ENCODE results near the gene HIF1A.

The HIF1A gene

DNA sequence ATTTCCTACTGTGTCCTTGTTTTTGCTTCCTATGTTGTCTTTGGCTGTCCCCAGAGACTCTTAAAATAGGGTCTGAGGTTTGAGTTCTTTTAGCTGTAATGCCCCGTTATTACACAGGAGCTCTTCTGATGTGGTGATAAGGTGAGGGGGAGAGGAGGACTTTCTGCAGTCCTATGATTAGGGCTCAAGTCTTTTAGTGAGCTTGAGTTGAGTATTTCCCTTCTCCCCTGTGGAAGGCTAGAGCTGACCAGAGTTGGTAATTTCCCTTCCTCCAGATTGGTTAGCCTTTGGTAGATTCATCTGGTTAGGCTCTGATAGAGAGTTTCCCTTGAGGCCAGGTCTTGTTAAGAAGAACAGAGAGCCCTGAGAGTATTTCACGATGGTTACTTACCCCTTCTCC is 4.3 kb upstream of the HIF1A start:
- ATAC-seq (replicated peaks) = no peak
- H3K36me3 Mint-ChIP-seq = peaks cover under 1% of the 10 kb centered on the region in 2 donors
- DNase-seq = no peak
- peaks cover 8 to 12% of the 10 kb centered on the region in 2 donors for H3K4me1 Mint-ChIP-seq
- H3K4me3 Mint-ChIP-seq = no peak overlapping the region
- H3K9me3 Mint-ChIP-seq = peaks cover 0 to 4% of the 10 kb centered on the region in 2 donors
- no peak overlapping the region for H3K27ac Mint-ChIP-seq
- no peaks in the 10 kb centered on the region for H3K27me3 Mint-ChIP-seq

- Mint-ChIP-seq H3K27me3 (no peaks in the 10 kb centered on the region), H3K27ac (peak overlapping the region; percentile 74), H3K9me3 (peaks cover 0 to 4% of the 10 kb centered on the region in 2 donors), H3K4me1 (peaks cover 8 to 12% of the 10 kb centered on the region in 2 donors), H3K4me3 (no peak overlapping the region), H3K36me3 (peaks cover 1 to 5% of the 10 kb centered on the region in 2 donors)
- no peak for DNase-seq
- ATAC-seq (replicated peaks) = no peak
Observed at GRCh38 chr14:61691495-61691894, 3.8 kb upstream of the HIF1A start.

GRCh38 chr14:61694039-61694438 is 1.3 kb upstream of the HIF1A start:
- H3K9me3 Mint-ChIP-seq = peaks cover 0 to 2% of the 10 kb centered on the region in 2 donors
- H3K36me3 Mint-ChIP-seq = peaks cover 1 to 15% of the 10 kb centered on the region in 2 donors
- DNase-seq (no peak), ATAC-seq (replicated peaks) (no peak)
- H3K27me3 Mint-ChIP-seq = no peaks in the 10 kb centered on the region
- peaks cover 20 to 28% of the 10 kb centered on the region in 2 donors for H3K4me1 Mint-ChIP-seq
- H3K27ac Mint-ChIP-seq = no peak overlapping the region
- peak overlapping the region in 1 of 2 donors; percentile 96 for H3K4me3 Mint-ChIP-seq

DNA sequence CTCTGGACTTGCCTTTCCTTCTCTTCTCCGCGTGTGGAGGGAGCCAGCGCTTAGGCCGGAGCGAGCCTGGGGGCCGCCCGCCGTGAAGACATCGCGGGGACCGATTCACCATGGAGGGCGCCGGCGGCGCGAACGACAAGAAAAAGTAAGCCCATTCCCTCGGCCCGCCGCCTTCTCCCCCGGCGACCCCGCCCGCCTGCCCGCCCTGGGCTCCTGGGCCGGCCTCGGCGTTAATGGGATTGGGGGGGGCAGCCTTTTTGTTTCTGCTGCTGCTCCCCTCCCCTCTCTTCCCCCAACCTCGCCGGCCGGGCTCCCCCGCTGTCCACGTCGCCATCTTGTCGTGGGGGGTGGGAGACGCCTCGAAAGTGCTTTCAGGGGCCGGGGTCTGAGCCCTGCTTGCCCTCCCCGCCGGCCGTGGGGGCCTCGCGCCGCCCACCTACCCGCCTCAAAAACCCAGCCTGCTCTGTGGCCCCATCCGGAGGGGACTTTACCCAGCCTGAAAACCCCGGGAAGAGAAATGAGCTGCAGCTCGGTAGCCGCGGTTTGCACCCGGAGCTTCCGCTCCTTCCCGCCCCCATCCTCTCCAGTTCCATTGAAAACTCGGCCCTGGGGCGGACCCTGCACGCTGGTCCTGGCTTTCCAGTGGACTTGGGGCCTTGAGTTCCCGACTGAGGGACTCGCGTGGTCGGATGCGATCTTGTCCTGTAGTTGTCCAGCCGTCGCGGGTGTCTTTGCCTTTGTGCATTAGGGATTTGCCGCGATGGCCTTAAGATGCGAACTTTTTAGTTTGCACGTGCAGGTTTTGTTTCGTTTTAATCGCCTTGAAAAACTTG is 598 bp downstream of the HIF1A start:
- Mint-ChIP-seq H3K4me3 (peak overlapping the region; percentile 96), H3K27ac (peak overlapping the region; percentile 99), H3K27me3 (no peaks in the 10 kb centered on the region), H3K4me1 (peaks cover 28 to 40% of the 10 kb centered on the region in 2 donors), H3K9me3 (peaks cover 1 to 4% of the 10 kb centered on the region in 2 donors), H3K36me3 (peaks cover 10 to 29% of the 10 kb centered on the region in 2 donors)
- DNase-seq (peak; percentile 33), ATAC-seq (replicated peaks) (peak; percentile 22 to 30)

DNA sequence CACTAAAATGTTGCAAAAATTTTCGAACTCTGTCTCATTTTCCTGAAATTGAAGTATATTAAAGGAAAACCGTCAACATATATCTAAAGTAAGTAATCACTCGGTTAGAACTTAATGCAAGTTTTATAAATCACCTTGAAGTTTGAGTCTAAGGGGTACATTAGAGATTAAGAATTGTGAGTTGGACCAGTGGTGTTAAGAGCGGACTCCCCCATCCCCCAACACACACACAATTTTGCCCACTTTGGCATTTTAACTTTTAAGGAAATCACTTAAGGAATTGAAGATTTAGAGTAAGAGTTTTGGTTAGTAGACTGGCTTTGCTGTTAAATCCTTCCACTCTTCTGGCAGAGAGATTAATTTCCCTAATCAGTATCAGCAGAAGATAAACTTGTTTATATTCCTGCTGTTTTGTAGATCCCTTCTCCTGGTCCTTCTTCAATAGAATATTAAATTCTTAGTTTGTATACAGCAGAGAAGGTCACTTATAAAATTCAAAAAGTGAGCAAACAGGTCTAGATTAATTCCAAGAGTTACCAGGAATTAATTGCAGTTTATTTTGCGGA is 1.5 kb downstream of the HIF1A start:
- Mint-ChIP-seq H3K4me3 (peak overlapping the region; percentile 96), H3K36me3 (peaks cover 11 to 29% of the 10 kb centered on the region in 2 donors)

DNA sequence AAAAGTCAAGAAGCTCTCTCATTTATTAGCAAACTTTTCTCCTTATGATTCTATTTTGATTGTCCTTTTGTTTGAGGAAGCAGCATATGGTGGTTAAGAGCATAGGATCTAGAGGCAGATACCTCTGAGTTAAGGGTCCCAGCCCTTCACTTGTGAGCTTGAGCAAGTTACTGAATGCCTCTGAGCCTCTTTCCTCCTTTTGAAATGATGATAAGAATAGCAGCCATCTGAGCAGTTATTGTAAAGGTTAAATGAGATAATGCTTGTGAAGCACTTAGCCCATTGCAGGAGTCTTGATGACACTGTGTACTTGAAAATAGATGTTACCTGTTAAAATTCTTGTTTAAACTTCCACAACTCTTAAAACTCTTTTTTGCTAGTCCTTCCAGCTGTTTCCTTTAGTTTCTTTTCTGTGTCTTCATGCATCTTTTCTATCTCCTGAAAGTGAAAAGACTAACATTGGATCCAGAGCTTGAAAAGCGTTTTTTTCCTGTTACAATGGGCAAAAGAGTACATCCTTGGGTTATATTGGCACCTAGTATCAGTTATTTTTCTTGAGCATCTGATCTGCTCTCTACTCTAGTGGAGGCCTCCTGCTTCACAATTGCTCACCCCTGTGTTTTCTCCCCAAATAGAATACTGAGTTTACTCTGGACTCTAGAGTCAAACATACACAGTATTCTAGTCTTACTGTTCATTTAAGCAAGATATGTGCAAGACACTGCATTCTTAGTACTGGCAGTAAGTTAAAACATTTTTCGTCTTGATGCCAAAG is 3.1 kb downstream of the HIF1A start:
- H3K4me3 Mint-ChIP-seq = peak overlapping the region; percentile 79 to 96
- H3K9me3 Mint-ChIP-seq = peaks cover 1 to 4% of the 10 kb centered on the region in 2 donors
- peaks cover 11 to 29% of the 10 kb centered on the region in 2 donors for H3K36me3 Mint-ChIP-seq
- no peaks in the 10 kb centered on the region for H3K27me3 Mint-ChIP-seq
- H3K27ac Mint-ChIP-seq = peak overlapping the region; percentile 47
- peaks cover 22 to 37% of the 10 kb centered on the region in 2 donors for H3K4me1 Mint-ChIP-seq
- DNase-seq (no peak), ATAC-seq (replicated peaks) (no peak)

More for the DNA sequence above, 1.5 kb downstream of the HIF1A start:
- Mint-ChIP-seq H3K27me3 (no peaks in the 10 kb centered on the region), H3K27ac (peak overlapping the region; percentile 99), H3K4me1 (peaks cover 22 to 32% of the 10 kb centered on the region in 2 donors), H3K9me3 (peaks cover 1 to 4% of the 10 kb centered on the region in 2 donors)
- DNase-seq (no peak), ATAC-seq (replicated peaks) (no peak)

DNA sequence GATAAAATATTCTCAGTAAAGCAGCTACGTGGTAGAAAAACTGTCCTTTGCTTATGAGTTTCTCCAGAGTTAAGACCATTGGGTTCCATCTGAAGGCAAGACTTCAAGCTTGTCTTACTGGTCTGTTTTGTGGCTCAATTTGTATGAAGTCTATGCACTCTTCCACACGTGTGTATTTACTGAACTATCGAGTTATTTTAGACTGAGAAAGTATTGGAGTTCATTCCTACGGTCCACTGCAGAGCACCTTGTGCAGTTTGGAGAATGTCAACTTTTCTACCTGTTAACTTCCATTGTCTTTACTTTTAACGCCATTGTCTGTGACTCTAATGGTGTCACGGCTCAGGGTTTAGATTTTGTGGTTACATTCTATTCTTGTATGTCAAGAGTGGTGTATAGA is 3.7 kb downstream of the HIF1A start:
- H3K4me3 Mint-ChIP-seq = peak overlapping the region; percentile 79 to 96
- peaks cover 11 to 29% of the 10 kb centered on the region in 2 donors for H3K36me3 Mint-ChIP-seq
- H3K4me1 Mint-ChIP-seq = peaks cover 27 to 42% of the 10 kb centered on the region in 2 donors
- ATAC-seq (replicated peaks) = no peak
- H3K27ac Mint-ChIP-seq = peak overlapping the region; percentile 2
- peaks cover 1 to 4% of the 10 kb centered on the region in 2 donors for H3K9me3 Mint-ChIP-seq
- no peak for DNase-seq
- no peaks in the 10 kb centered on the region for H3K27me3 Mint-ChIP-seq

DNA sequence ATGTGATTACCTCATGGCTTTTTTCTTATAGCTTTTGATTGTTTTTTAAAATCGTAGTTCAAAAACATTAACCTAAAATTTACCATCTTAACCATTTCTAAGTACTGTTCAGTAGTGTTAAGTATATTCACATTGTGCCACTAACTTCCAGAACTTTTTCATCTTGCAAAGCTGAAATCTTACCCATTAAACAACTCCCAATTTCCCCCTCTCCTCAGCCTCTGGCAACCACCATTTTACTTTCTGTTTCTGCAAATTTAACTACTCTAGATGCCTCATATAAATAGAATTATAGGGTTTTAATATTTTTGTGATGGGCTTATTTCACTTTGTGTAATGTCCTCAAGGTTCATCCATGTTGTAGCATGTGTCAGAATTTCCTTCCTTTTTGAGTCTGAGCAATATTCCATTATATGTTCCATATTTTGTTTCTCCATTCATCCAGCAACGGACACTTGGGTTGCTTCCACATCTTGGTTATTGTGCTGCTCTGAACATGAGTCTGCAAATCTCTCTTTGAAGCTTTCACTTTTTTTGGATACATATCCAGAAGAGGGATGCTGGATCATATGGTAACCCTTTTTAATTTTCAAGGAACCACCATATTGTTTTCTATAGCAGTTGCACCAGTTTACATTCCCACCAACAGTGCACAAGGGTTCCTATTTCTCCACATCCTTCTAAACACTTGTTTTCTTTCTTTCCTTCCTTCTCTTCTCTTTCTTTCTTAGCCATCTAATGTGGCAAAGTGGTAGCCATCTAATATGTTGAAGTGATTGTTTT is 5.0 kb downstream of the HIF1A start:
- Mint-ChIP-seq H3K9me3 (peaks cover 1 to 4% of the 10 kb centered on the region in 2 donors), H3K4me1 (peaks cover 29 to 48% of the 10 kb centered on the region in 2 donors), H3K27me3 (no peaks in the 10 kb centered on the region), H3K27ac (peak overlapping the region; percentile 28), H3K4me3 (peak overlapping the region; percentile 23 to 39), H3K36me3 (peaks cover 11 to 29% of the 10 kb centered on the region in 2 donors)
- no peak for ATAC-seq (replicated peaks)
- DNase-seq = no peak

DNA sequence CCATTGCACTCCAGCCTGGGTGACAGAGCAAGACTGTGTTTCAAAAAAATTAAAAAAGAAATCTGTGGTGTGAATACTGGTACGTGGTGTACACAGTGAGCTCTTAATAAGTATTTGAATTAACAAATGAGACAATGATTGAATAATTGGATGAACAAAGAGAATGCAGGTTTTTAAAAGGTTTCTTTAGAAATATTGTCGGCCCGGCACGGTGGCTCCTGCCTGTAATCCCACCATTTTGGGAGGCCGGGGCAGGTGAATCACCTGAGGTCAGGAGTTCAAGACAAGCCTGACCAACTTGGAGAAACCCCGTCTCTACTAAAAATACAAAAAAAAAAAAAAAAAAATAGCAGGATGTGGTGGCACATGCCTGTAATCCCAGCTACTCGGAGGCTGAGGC is 6.6 kb downstream of the HIF1A start:
- H3K27ac Mint-ChIP-seq = no peak overlapping the region
- H3K4me3 Mint-ChIP-seq = no peak overlapping the region
- H3K9me3 Mint-ChIP-seq = peaks cover 1 to 4% of the 10 kb centered on the region in 2 donors
- no peak for ATAC-seq (replicated peaks)
- H3K36me3 Mint-ChIP-seq = peaks cover 10 to 26% of the 10 kb centered on the region in 2 donors
- H3K4me1 Mint-ChIP-seq = peaks cover 39 to 62% of the 10 kb centered on the region in 2 donors
- DNase-seq = no peak
- no peaks in the 10 kb centered on the region for H3K27me3 Mint-ChIP-seq

- H3K9me3 Mint-ChIP-seq = peaks cover 1 to 4% of the 10 kb centered on the region in 2 donors
- H3K27me3 Mint-ChIP-seq = no peaks in the 10 kb centered on the region
- H3K4me3 Mint-ChIP-seq = no peak overlapping the region
- H3K36me3 Mint-ChIP-seq = peaks cover 11 to 25% of the 10 kb centered on the region in 2 donors
- H3K27ac Mint-ChIP-seq = no peak overlapping the region
- DNase-seq (no peak), ATAC-seq (replicated peaks) (peak; percentile 31 to 75)
- H3K4me1 Mint-ChIP-seq = peaks cover 31 to 52% of the 10 kb centered on the region in 2 donors
Observed at GRCh38 chr14:61703342-61704129, 8.2 kb downstream of the HIF1A start.

DNA sequence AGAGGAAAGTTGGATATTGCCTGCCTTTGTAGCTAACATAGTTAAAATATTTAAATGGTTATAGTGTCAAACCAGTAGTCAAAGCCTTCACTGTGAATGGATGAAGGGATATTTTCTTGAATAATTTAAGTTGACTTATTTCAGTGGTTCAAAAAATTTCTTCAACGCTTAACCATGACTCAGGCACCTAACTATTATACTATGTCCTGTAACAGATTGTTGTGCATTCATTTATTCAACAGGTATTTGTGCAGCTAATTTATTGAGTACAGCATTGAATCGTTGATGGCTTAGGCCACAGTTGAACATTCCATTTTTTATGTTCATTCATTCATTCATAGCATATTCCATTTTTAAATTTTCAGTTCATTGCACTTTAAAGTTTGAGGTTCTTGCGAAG is 9.2 kb downstream of the HIF1A start:
- peaks cover 12 to 24% of the 10 kb centered on the region in 2 donors for H3K36me3 Mint-ChIP-seq
- no peak overlapping the region for H3K4me3 Mint-ChIP-seq
- peaks cover 30 to 41% of the 10 kb centered on the region in 2 donors for H3K4me1 Mint-ChIP-seq
- no peak for DNase-seq
- H3K27me3 Mint-ChIP-seq = no peaks in the 10 kb centered on the region
- no peak for ATAC-seq (replicated peaks)
- H3K9me3 Mint-ChIP-seq = peaks cover 1 to 4% of the 10 kb centered on the region in 2 donors
- no peak overlapping the region for H3K27ac Mint-ChIP-seq

GRCh38 chr14:61705017-61705416 is 9.7 kb downstream of the HIF1A start:
- DNase-seq = no peak
- Mint-ChIP-seq H3K27ac (peak overlapping the region; percentile 42), H3K36me3 (peaks cover 12 to 23% of the 10 kb centered on the region in 2 donors), H3K4me1 (peaks cover 30 to 41% of the 10 kb centered on the region in 2 donors), H3K27me3 (no peaks in the 10 kb centered on the region), H3K9me3 (peaks cover 1 to 4% of the 10 kb centered on the region in 2 donors), H3K4me3 (no peak overlapping the region)
- ATAC-seq (replicated peaks) = no peak

Data from stimulated activated naive B cell treated with anti-CD40 and anti-IgM and Interleukin-4, amounts not matched to agents 10 μg/mL and 1 μg/mL and 100 μg/mL, for 72 hours (primary cell).